Mucosa of descending colon (tissue), 3 donors: ENCODE data around the gene MYH6. TPM values are rescaled to one million over a fixed set of nuclear protein-coding genes. Genes with fewer than 3 reads are reported as not detected.

Experiments
- ATAC-seq: fragments of 200-7000 bp; cut with Tn5 transposase; one replicate; pipeline ENCODE4 v1.9.1; 2020; ENCODE audit warnings: mild to moderate bottlenecking, moderate library complexity
- DNase-seq, 3 donors: peaks; one replicate each; pipeline ENCODE4 v3.0.0-alpha.2; 2020
- H3K36me3 ChIP-seq: fragments of 200-600 bp; one replicate; pipeline ENCODE4 v1.8.0; 2021; ENCODE audit warnings: low read depth, mild to moderate bottlenecking
- H3K4me1 ChIP-seq: fragments of 200-600 bp; one replicate; pipeline ENCODE4 v1.8.0; 2021; ENCODE audit warnings: low read depth, mild to moderate bottlenecking
- H3K4me3 ChIP-seq: fragments of 200-600 bp; one replicate; pipeline ENCODE4 v1.8.0; 2021; ENCODE audit warnings: mild to moderate bottlenecking
- H3K9me3 ChIP-seq: fragments of 200-600 bp; one replicate; pipeline ENCODE4 v1.8.0; 2021; ENCODE audit warnings: mild to moderate bottlenecking
- CTCF ChIP-seq: fragments of 200-600 bp; IDR thresholded peaks from one replicate; pipeline ENCODE4 v1.8.0; 2022; ENCODE audit warnings: antibody characterized with exemption, mild to moderate bottlenecking
- intact Hi-C, 2 donors: fragments of 100-400 bp; cut with DNase I in 1 of 2; cut with micrococcal nuclease in 1 of 2; formaldehyde crosslinking; loops; one replicate each; pipeline versions ENCODE4 v1.11.0 to v1.11.1; 2022; cut with DNase I, micrococcal nuclease
- total RNA-seq, 3 donors: library from RNA; stranded (reverse); fragmentation: NEBNext Ultra II Directional in 2 of 3; extraction: Animal tissue kit (Norgen Biotek cat#: 25700) in 2 of 3; gene quantifications; one replicate each; pipeline versions ENCODE4 v1.2.1 to v1.2.4, GENCODE V29; 2021 to 2023
- donor health status: DM: no; HTN: no; CAD: no; lungs with moderate emphysema.
- donor health status: DM: no; HTN: no; CAD: no.
- donor health status: DM: no; HTN: yes; CAD: no.

The MYH6 gene
- total RNA-seq, 3 donors from 2014 or later = 0.09 to 1.4 TPM; not detected in 1

- H3K9me3 ChIP-seq = no peaks in the 10 kb centered on the region
- intact Hi-C loops = no loop called here
- no peak for DNase-seq
- ATAC-seq = no peak
- no peaks in the 10 kb centered on the region for H3K36me3 ChIP-seq
- no peaks in the 10 kb centered on the region for H3K4me1 ChIP-seq
- no peak for TF ChIP-seq CTCF
- no peak overlapping the region for H3K4me3 ChIP-seq
Measured at GRCh38 chr14:23370221-23370620, 37.9 kb downstream of the MYH6 start.

GRCh38 chr14:23366426-23366921 lies 41.6 kb downstream of the MYH6 start:
- ATAC-seq = peak; percentile 49
- no peaks in the 10 kb centered on the region for H3K9me3 ChIP-seq
- TF ChIP-seq CTCF = no peak
- no peak overlapping the region for H3K4me3 ChIP-seq
- intact Hi-C loops = no loop called here
- DNase-seq = peak in 2 of 3 donors; percentile 30 to 45
- H3K36me3 ChIP-seq = no peaks in the 10 kb centered on the region
- no peaks in the 10 kb centered on the region for H3K4me1 ChIP-seq

- DNase-seq (peak in 1 of 3 donors; percentile 32), ATAC-seq (peak; percentile 55)
- H3K4me1 ChIP-seq = no peaks in the 10 kb centered on the region
- no peak overlapping the region for H3K4me3 ChIP-seq
- intact Hi-C loops = no loop called here
- no peaks in the 10 kb centered on the region for H3K36me3 ChIP-seq
- TF ChIP-seq CTCF = no peak
- no peaks in the 10 kb centered on the region for H3K9me3 ChIP-seq
Measured at GRCh38 chr14:23365732-23366425, 42.2 kb downstream of the MYH6 start.

- DNase-seq (peak in 1 of 3 donors; percentile 39), ATAC-seq (peak; percentile 33)
- H3K36me3 ChIP-seq = no peaks in the 10 kb centered on the region
- no peak within 1 kb of the TSS for H3K4me3 ChIP-seq
- no peaks in the 10 kb centered on the region for H3K4me1 ChIP-seq
- intact Hi-C loops = no loop called here
- H3K9me3 ChIP-seq = no peaks in the 10 kb centered on the region
- TF ChIP-seq CTCF = no peak
Measured at GRCh38 chr14:23365036-23365731, 42.9 kb downstream of the MYH6 start, which contains the start of gene EFS. Gene EFS (minus strand): TSS chr14:23365172. CDS start chr14:23365025, 147 bp downstream.

- ATAC-seq = no peak
- TF ChIP-seq CTCF = no peak
- H3K36me3 ChIP-seq = no peaks in the 10 kb centered on the region
- intact Hi-C loops = no loop called here
- H3K4me1 ChIP-seq = no peaks in the 10 kb centered on the region
- no peak overlapping the region for H3K4me3 ChIP-seq
- DNase-seq = no peak
- H3K9me3 ChIP-seq = no peaks in the 10 kb centered on the region
Measured at GRCh38 chr14:23364164-23365035, 43.7 kb downstream of the MYH6 start.
